B cell (primary cell): ENCODE results near the gene VKORC1.

Experiments used
- CTCF ChIP-seq: fragments of 200-600 bp; IDR thresholded peaks from one replicate; pipeline ENCODE4 v1.8.0; 2022; ENCODE audit warnings: antibody characterized with exemption, mild to moderate bottlenecking
- EZH2 ChIP-seq: IDR thresholded peaks from 2 replicates; pipeline ENCODE4 v1.6.1; 2012; ENCODE audit warnings: borderline replicate concordance, low read depth, mild to moderate bottlenecking, moderate library complexity, low read length; ENCODE audit not compliant: insufficient read depth, poor library complexity, severe bottlenecking

GRCh38 chr16:31043898-31044481 lies 50.6 kb downstream of the VKORC1 start:
- TF ChIP-seq CTCF = no peak
- TF ChIP-seq EZH2 = no peak
